GM12891 (cell line): ENCODE data around the gene SYCP2.
"Not testable (repeated sequence)": the region's sequence is repeated elsewhere in the genome, so short reads cannot be mapped to it uniquely, and the experiment has no call there.

Experiments
- DNase-seq: peaks from one replicate; pipeline ENCODE4 v3.0.0; 2011; ENCODE audit warnings: low spot score; ENCODE audit not compliant: insufficient read length
- FAIRE-seq: peaks from 2 replicates; lab custom pipeline; 2011; peaks lifted over from hg19 to GRCh38; lab: Jason Lieb, UNC
- PAX5 ChIP-seq: IDR thresholded peaks from 2 replicates; pipeline ENCODE4 v1.6.1; 2011; ENCODE audit warnings: low read length, moderate library complexity, mild to moderate bottlenecking; ENCODE audit not compliant: insufficient read depth, severe bottlenecking
- POLR2A ChIP-seq: IDR thresholded peaks from 2 replicates; pipeline ENCODE4 v1.6.1; 2011; ENCODE audit warnings: low read depth, low read length, control low read depth
- POLR2AphosphoS5 ChIP-seq: IDR thresholded peaks from 2 replicates; pipeline ENCODE4 v1.6.1; 2011; ENCODE audit warnings: low read depth, low read length, control low read depth
- POU2F2 ChIP-seq: IDR thresholded peaks from 2 replicates; pipeline ENCODE4 v1.6.1; 2011; ENCODE audit warnings: low read depth, mild to moderate bottlenecking, control low read depth, low read length, moderate library complexity
- SPI1 ChIP-seq: IDR thresholded peaks from 2 replicates; pipeline ENCODE4 v1.6.1; 2011; ENCODE audit warnings: low read depth, low read length, control low read depth
- TAF1 ChIP-seq: IDR thresholded peaks from 2 replicates; pipeline ENCODE4 v1.6.1; 2011; ENCODE audit warnings: low read depth, low read length, control low read depth

The SYCP2 gene

DNA sequence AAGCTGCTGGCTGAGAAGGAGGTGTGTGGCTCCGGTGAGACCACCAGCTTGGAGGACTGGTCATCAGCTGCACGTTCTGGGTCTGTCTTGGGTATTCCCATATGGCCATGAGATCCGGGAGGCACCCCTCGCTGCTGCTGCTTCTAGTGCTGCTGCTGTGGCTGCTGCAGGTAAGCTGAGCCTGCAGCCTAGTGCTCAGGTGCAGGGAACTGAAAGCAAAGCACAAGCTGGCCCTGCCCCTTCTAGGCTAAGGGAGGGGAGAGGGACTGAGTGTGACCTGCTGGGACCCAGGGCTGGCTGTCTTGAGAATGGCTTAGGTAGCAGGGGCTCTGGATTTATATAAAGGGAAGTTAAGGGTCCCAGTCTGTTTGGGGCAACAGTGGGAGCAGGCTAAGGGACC is 25.2 kb upstream of the SYCP2 start:
- FAIRE-seq (no peak), DNase-seq (no peak)
- TF ChIP-seq TAF1 (no peak), POLR2A (no peak), POLR2AphosphoS5 (no peak)

DNA sequence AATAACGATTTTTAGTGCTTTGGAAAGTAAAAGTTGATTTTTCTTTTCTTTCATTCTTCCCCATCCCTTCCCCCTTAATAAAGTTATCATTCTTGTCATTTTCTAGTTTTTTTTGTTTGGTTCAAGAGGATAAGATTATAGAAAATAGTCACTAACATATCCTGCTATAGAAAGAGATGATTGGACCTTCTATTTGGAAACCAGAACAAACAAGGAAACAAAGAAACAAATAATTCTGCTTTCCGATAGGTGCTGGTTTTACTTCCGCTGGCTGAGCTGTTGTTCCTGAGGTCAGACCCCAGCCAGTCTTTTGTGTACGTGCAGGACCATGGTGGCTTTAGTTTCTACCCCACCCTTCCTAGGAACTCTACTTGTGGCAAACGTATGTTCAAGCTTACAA is 24.7 kb upstream of the SYCP2 start, which contains the start of gene CDH26:
TSS of gene CDH26 (plus strand) at position 301 of the 400 bp plus-strand sequence. CDS start 304 bp downstream, outside the sequence.
- FAIRE-seq, result no peak
- no peak for DNase-seq
- TF ChIP-seq POLR2AphosphoS5 (no peak), PAX5 (no peak), TAF1 (no peak), POLR2A (no peak), POU2F2 (no peak), SPI1 (no peak)

DNA sequence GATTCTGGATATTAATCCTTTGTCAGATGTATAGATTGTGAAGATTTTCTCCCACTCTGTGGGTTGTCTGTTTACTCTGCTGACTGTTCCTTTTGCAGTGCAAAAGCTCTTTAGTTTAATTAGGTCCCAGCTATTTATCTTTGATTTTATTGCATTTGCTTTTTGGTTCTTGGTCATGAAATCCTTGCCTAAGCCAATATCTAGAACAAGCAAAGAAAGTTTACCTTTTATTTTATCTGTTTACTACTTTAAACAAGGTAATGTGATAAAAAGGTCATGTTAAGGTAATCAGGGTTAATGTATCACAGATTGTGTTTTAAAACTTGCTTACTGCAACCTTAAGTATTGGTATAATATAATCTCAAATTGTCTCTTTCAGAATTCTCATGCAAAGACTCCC is 24.1 kb upstream of the SYCP2 start:
- DNase-seq, FAIRE-seq: not testable (repeated sequence)

- no peak for DNase-seq
- no peak for TF ChIP-seq POU2F2
- TF ChIP-seq POLR2AphosphoS5, result no peak
- no peak for TF ChIP-seq SPI1
- TF ChIP-seq TAF1, result no peak
- no peak for FAIRE-seq
Observed at GRCh38 chr20:59955131-59955796, 21.8 kb upstream of the SYCP2 start.

- FAIRE-seq, result no peak
- DNase-seq, result no peak
- no peak for TF ChIP-seq POLR2A
- no peak for TF ChIP-seq TAF1
- TF ChIP-seq POU2F2, result no peak
- no peak for TF ChIP-seq PAX5
- TF ChIP-seq POLR2AphosphoS5, result no peak
- TF ChIP-seq SPI1, result no peak
Observed at GRCh38 chr20:59954718-59955117, 21.3 kb upstream of the SYCP2 start.

DNA sequence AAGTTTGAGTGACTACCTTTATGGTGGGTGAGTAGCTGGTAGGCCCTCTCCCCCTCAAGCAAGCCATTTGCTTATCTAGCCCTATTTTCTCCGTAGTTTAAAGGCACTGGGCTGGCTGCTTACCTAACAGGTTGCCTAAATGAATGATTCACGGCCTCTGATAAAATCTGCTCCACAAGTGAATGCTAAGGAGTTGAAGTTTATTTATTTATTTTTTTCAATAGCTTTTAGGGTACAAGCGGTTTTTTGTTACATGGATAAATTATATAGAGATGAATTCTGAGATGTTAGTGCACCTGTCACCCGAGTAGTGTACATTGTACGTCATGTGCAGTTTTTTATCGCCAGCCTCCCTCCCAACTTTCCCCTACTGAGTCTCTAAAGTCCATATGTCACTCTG is 16.5 kb upstream of the SYCP2 start:
- FAIRE-seq (no peak), DNase-seq (no peak)
- TF ChIP-seq POLR2A (no peak), PAX5 (no peak), POU2F2 (no peak), TAF1 (no peak), POLR2AphosphoS5 (no peak)

GRCh38 chr20:59948828-59949720 is 15.6 kb upstream of the SYCP2 start:
- FAIRE-seq (no peak), DNase-seq (no peak)
- TF ChIP-seq POLR2A, result no peak
- no peak for TF ChIP-seq POU2F2

- TF ChIP-seq POU2F2, result no peak
- TF ChIP-seq PAX5, result no peak
- TF ChIP-seq TAF1, result no peak
- TF ChIP-seq POLR2AphosphoS5, result no peak
- TF ChIP-seq POLR2A, result no peak
- TF ChIP-seq SPI1, result no peak
- no peak for DNase-seq
- no peak for FAIRE-seq
Observed at GRCh38 chr20:59948212-59948611, 14.8 kb upstream of the SYCP2 start.

DNA sequence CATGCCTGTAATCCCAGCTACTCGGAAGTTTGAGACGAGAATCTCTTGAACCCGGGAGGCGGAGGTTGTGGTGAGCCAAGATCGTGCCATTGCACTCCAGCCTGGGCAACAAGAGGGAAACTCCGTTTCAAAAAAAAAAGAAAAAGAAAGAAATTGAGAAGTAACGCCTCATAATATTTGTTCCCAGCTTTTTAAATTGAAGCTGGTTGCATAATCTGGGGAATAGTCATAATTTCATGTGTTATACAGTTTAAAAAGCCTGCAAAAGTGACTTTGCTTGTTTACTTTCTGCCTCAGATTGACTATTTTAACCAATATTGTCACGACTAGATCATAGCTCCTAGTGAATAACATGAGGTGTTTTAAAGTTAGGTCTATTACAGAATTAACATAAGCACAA is 13.9 kb upstream of the SYCP2 start:
- DNase-seq (no peak), FAIRE-seq (no peak)
- TF ChIP-seq POU2F2, result no peak
- no peak for TF ChIP-seq POLR2AphosphoS5
- no peak for TF ChIP-seq SPI1
- TF ChIP-seq PAX5, result no peak
- TF ChIP-seq POLR2A, result no peak
- TF ChIP-seq TAF1, result no peak

GRCh38 chr20:59945731-59946130 is 12.3 kb upstream of the SYCP2 start:
- TF ChIP-seq PAX5, result no peak
- TF ChIP-seq POLR2AphosphoS5, result no peak
- TF ChIP-seq SPI1, result no peak
- TF ChIP-seq POLR2A, result no peak
- TF ChIP-seq TAF1, result no peak
- no peak for TF ChIP-seq POU2F2
- DNase-seq (no peak), FAIRE-seq (no peak)
